ENCODE results near the gene RER1. TPM values are rescaled to one million over a fixed set of nuclear protein-coding genes. Genes with fewer than 3 reads are reported as not detected.

The RER1 gene
- total RNA-seq, 1 donor from 2014 or later = 147 TPM

DNA sequence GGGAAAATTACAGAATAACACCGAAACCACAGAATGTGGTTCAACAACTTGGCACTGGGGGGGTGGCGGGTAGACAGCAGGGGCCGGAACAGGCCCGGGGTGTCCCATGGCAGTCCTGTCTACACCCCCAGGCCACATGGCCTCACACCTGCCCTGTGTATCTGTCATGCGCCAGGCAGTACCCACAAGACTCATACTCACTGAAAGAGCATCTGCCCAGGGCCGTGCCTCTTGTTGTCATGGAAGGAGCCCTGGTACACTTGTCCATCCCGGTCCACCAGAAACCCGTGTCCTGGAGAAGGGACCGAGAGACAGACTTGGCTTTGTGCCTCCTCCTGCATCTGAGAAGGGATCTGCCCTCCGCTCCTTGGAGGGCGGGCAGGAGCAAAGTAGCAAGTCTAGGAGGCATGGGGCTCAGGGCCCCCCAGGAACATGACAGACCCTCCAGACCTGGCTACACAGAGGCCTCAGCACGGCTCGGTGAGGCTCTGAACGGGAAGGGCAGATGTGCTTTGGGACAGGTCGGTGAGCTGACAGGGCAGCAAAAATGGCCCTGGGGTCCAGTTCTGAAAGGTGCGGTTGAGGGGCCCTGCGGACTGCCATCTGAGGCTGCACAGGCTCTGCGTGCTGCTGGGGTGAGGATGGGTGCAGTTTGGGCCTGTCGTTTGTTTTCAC is 5.9 kb upstream of the RER1 start:
- Mint-ChIP-seq H3K27ac (ENCODE audit: unreplicated experiment) (no peak overlapping the region), H3K27me3 (ENCODE audit: unreplicated experiment) (no peaks in the 10 kb centered on the region), H3K9me3 (ENCODE audit: unreplicated experiment) (no peaks in the 10 kb centered on the region), H3K4me3 (ENCODE audit: unreplicated experiment) (no peak overlapping the region), H3K4me1 (ENCODE audit: unreplicated experiment) (peaks cover 9% of the 10 kb centered on the region), H3K36me3 (ENCODE audit: unreplicated experiment) (no peaks in the 10 kb centered on the region)
- no peak for DNase-seq (ENCODE audit: extremely low spot score, unreplicated experiment)
- TF ChIP-seq, protein P1, sequence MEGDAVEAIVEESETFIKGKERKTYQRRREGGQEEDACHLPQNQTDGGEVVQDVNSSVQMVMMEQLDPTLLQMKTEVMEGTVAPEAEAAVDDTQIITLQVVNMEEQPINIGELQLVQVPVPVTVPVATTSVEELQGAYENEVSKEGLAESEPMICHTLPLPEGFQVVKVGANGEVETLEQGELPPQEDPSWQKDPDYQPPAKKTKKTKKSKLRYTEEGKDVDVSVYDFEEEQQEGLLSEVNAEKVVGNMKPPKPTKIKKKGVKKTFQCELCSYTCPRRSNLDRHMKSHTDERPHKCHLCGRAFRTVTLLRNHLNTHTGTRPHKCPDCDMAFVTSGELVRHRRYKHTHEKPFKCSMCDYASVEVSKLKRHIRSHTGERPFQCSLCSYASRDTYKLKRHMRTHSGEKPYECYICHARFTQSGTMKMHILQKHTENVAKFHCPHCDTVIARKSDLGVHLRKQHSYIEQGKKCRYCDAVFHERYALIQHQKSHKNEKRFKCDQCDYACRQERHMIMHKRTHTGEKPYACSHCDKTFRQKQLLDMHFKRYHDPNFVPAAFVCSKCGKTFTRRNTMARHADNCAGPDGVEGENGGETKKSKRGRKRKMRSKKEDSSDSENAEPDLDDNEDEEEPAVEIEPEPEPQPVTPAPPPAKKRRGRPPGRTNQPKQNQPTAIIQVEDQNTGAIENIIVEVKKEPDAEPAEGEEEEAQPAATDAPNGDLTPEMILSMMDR (IDR thresholded peaks at IDR 0.05) = no peak

DNA sequence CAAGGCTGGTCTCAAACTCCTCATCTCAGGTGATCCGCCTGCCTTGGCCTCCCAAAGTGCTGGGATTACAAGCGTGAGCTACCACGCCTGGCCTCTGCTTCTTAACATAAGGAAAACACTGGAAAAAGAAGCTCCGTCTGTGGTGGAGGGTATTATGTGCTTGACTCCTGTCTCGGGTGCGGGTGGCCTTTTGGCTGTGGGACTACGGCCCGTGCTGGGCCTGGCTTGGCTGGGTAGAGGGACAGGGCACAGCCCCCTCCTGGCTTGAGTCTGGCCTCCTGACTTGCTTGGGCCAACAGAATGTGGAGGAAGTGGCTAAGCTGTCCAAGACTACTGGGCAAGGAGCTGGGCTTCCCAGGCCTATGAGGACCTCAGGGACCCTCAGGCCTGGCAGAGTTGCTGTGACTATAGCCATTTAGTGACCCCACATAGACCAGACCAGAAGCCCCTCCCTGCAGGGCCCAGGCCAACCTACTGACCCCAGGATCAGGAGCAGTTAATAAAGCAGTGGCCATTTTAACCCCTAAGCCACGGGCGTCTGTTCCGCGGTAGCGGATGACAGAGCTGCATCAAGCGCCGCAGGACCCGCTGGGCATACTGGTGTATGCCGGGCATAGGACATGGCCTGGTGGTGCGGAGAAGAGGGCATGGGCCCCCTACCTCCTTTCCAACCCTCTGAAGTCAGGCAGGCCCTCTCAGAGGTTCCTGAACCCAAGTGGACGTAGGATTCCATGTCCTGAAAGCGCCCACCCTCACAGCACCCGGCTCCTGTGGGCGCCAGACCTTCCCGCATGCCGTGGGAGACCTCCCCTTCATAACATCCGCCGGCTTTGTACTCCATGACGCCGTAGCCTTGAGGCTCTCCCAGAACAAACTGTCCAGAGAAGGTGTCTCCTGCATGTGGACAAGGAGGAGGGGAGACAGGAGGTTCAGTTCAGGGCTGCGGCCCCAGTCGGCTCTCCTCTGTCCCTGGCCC is 4.7 kb upstream of the RER1 start:
- TF ChIP-seq, protein P1 (IDR thresholded peaks at IDR 0.05) = no peak
- Mint-ChIP-seq H3K36me3 (ENCODE audit: unreplicated experiment) (no peaks in the 10 kb centered on the region), H3K9me3 (ENCODE audit: unreplicated experiment) (no peaks in the 10 kb centered on the region), H3K4me3 (ENCODE audit: unreplicated experiment) (no peak overlapping the region), H3K4me1 (ENCODE audit: unreplicated experiment) (peaks cover 10% of the 10 kb centered on the region), H3K27ac (ENCODE audit: unreplicated experiment) (no peak overlapping the region), H3K27me3 (ENCODE audit: unreplicated experiment) (no peaks in the 10 kb centered on the region)
- no peak for DNase-seq (ENCODE audit: extremely low spot score, unreplicated experiment)

DNA sequence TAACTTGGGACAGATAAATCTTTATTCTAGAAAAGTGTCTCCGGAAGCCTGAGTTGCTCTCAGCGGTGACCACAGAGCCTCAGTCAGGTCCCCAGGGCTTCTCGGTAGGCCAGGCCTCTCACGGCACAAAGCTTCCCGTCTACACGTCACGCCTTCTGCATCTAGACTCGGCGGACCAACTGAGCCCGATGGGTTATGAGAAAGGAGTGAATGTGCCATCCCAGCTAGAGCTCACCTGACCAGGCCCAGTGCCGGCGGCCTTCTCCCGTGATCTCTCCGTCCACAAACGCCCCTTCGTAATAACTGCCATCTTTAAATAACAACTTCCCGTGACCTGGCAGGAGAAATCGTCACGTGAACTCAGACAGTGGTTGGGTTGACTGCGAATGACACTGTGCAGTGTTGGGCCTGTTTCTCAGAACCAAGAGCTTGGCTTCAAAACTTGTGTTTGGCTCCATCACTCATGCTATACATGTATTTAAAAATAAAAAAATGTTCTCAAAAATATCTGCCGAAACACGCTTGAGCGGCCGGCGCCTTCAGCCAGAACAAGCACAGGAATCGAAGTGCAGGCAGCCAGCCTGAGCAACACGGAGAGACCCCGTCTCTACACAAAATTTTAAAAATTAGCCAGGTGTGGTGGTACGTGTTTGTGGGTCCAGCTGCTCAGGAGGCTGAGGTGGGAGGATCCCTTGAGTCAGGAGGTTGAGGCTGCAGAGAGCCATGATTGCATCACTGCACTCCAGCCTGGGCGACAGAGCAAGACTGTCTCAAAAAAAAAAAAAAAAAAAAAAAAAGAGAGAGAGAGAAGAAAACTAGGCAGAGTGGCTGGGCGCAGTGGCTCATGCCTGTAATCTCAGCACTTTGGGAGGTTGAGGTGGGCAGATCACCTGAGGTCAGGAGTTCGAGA is 3.4 kb upstream of the RER1 start:
- H3K9me3 Mint-ChIP-seq (ENCODE audit: unreplicated experiment) = no peaks in the 10 kb centered on the region
- DNase-seq (ENCODE audit: extremely low spot score, unreplicated experiment) = no peak
- H3K4me1 Mint-ChIP-seq (ENCODE audit: unreplicated experiment) = peaks cover 21% of the 10 kb centered on the region
- TF ChIP-seq, protein P1 (IDR thresholded peaks at IDR 0.05) = no peak
- no peak overlapping the region for H3K4me3 Mint-ChIP-seq (ENCODE audit: unreplicated experiment)
- H3K27me3 Mint-ChIP-seq (ENCODE audit: unreplicated experiment) = no peaks in the 10 kb centered on the region
- no peak overlapping the region for H3K27ac Mint-ChIP-seq (ENCODE audit: unreplicated experiment)
- H3K36me3 Mint-ChIP-seq (ENCODE audit: unreplicated experiment) = peaks cover 2% of the 10 kb centered on the region

DNA sequence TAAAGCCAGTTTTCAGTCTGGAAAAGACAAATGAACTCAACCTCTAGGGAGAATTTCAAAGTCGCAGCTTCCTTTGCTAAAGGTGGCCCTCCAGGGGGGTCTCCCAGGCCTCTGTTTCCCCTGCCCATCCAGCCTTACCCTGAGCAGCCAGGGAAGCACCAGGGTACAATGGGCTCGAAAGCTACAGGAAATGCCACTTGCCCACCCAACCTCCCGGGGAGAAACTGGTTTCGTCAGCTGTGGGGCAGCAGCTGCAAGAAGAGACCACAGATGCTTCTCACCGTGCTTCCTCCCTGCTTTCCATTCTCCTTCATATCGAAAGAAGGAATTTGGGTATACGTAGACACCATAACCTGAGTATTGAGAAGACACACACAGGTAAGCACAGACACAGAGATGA is 2.0 kb upstream of the RER1 start:
- no peak overlapping the region for H3K27ac Mint-ChIP-seq (ENCODE audit: unreplicated experiment)
- H3K9me3 Mint-ChIP-seq (ENCODE audit: unreplicated experiment) = no peaks in the 10 kb centered on the region
- TF ChIP-seq, protein P1 (IDR thresholded peaks at IDR 0.05) = no peak
- H3K4me3 Mint-ChIP-seq (ENCODE audit: unreplicated experiment) = peak overlapping the region; percentile 76
- peaks cover 29% of the 10 kb centered on the region for H3K4me1 Mint-ChIP-seq (ENCODE audit: unreplicated experiment)
- DNase-seq (ENCODE audit: extremely low spot score, unreplicated experiment) = no peak
- H3K36me3 Mint-ChIP-seq (ENCODE audit: unreplicated experiment) = peaks cover 2% of the 10 kb centered on the region
- no peaks in the 10 kb centered on the region for H3K27me3 Mint-ChIP-seq (ENCODE audit: unreplicated experiment)

Data from osteocyte (in vitro differentiated cells).